KMS-11 (cell line): Measurements from ENCODE around the gene CEP131.

Experiments
- H2AFZ ChIP-seq: fragments of 200-600 bp; sonication (generic); 2 replicates; pipeline ENCODE4 v1.6.1; 2016; ENCODE audit warnings: antibody characterized with exemption, mixed run types, low read depth
- H3K27ac ChIP-seq: fragments of 200-600 bp; sonication (generic); 2 replicates; pipeline ENCODE4 v1.6.1; 2016; ENCODE audit warnings: mild to moderate bottlenecking, mixed run types
- H3K27me3 ChIP-seq: fragments of 200-600 bp; sonication (generic); 2 replicates; pipeline ENCODE4 v1.6.1; 2017; ENCODE audit warnings: mild to moderate bottlenecking, low read depth, mixed run types, moderate library complexity; ENCODE audit not compliant: insufficient read depth
- H3K36me3 ChIP-seq: fragments of 200-600 bp; sonication (generic); 2 replicates; pipeline ENCODE4 v1.6.1; 2017; ENCODE audit warnings: mild to moderate bottlenecking, mixed run types; ENCODE audit not compliant: insufficient read depth
- H3K4me1 ChIP-seq: fragments of 200-600 bp; sonication (generic); 2 replicates; pipeline ENCODE4 v1.6.1; 2016; ENCODE audit warnings: mild to moderate bottlenecking, low read depth, mixed run types; ENCODE audit not compliant: poor library complexity, severe bottlenecking
- H3K4me2 ChIP-seq: fragments of 200-600 bp; sonication (generic); 2 replicates; pipeline ENCODE4 v1.7.0; 2016; ENCODE audit warnings: mild to moderate bottlenecking, mixed run types
- H3K4me3 ChIP-seq: fragments of 200-600 bp; sonication (generic); IDR thresholded peaks from 2 replicates; pipeline ENCODE4 v1.6.1; 2017; ENCODE audit warnings: low read depth, low read length, mixed read lengths; ENCODE audit not compliant: insufficient read depth
- H3K79me2 ChIP-seq: fragments of 200-600 bp; sonication (generic); 2 replicates; pipeline ENCODE4 v1.6.1; 2016; ENCODE audit warnings: low read depth, mixed run types; ENCODE audit not compliant: insufficient read depth
- H3K9ac ChIP-seq: fragments of 200-600 bp; sonication (generic); 2 replicates; pipeline ENCODE4 v1.6.1; 2016; ENCODE audit warnings: mild to moderate bottlenecking, mixed run types
- H4K20me1 ChIP-seq: fragments of 200-600 bp; sonication (generic); 2 replicates; pipeline ENCODE4 v1.6.1; 2016; ENCODE audit warnings: mild to moderate bottlenecking, mixed run types; ENCODE audit not compliant: insufficient read depth
- TF ChIP-seq, protein P1 (sequence below): fragments of 200-600 bp; sonication (generic); conservative IDR thresholded peaks from 2 replicates; pipeline ENCODE4 v1.6.1; 2017; ENCODE audit warnings: low read depth, mild to moderate bottlenecking, antibody characterized with exemption, low read length, moderate library complexity, mixed read lengths

The CEP131 gene

DNA sequence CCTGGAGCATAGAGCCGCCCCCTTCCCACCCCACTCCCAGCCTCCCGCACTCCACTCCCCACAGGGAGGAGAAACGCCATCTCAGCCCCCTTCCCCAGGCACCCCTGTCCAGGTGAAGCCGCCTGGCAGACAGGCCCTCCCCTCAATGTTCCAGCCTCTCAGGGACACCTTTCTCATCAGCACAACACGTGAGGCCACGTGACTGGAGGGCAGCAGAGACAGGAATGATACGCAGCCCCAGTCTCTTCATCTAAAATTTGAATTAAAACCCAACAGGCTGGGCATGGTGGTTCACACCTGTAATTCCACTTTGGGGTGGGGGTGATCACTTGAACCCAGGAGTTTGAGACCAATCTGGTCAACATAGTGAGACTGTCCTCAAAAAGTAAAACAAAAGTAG, 36.6 kb downstream of the CEP131 start:
- Histone ChIP-seq H2AFZ (no peak overlapping the region), H3K79me2 (no peaks in the 10 kb centered on the region), H3K27me3 (peaks cover 52% of the 10 kb centered on the region), H3K9ac (no peak overlapping the region), H3K36me3 (no peaks in the 10 kb centered on the region), H3K27ac (no peak overlapping the region), H3K4me3 (no peak overlapping the region), H3K4me1 (no peaks in the 10 kb centered on the region), H3K4me2 (no peak overlapping the region), H4K20me1 (no peaks in the 10 kb centered on the region)
- TF ChIP-seq, protein P1, sequence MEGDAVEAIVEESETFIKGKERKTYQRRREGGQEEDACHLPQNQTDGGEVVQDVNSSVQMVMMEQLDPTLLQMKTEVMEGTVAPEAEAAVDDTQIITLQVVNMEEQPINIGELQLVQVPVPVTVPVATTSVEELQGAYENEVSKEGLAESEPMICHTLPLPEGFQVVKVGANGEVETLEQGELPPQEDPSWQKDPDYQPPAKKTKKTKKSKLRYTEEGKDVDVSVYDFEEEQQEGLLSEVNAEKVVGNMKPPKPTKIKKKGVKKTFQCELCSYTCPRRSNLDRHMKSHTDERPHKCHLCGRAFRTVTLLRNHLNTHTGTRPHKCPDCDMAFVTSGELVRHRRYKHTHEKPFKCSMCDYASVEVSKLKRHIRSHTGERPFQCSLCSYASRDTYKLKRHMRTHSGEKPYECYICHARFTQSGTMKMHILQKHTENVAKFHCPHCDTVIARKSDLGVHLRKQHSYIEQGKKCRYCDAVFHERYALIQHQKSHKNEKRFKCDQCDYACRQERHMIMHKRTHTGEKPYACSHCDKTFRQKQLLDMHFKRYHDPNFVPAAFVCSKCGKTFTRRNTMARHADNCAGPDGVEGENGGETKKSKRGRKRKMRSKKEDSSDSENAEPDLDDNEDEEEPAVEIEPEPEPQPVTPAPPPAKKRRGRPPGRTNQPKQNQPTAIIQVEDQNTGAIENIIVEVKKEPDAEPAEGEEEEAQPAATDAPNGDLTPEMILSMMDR = no peak

- TF ChIP-seq, protein P1 = no peak
- no peaks in the 10 kb centered on the region for H3K79me2 ChIP-seq
- no peak overlapping the region for H2AFZ ChIP-seq
- H3K27ac ChIP-seq = no peak overlapping the region
- H3K4me3 ChIP-seq = no peak overlapping the region
- no peak overlapping the region for H3K9ac ChIP-seq
- H3K4me2 ChIP-seq = no peak overlapping the region
- H4K20me1 ChIP-seq = no peaks in the 10 kb centered on the region
- no peaks in the 10 kb centered on the region for H3K36me3 ChIP-seq
- H3K27me3 ChIP-seq = peaks cover 68% of the 10 kb centered on the region
- H3K4me1 ChIP-seq = no peaks in the 10 kb centered on the region
Observed at GRCh38 chr17:81184555-81184954, 38.2 kb downstream of the CEP131 start.

DNA sequence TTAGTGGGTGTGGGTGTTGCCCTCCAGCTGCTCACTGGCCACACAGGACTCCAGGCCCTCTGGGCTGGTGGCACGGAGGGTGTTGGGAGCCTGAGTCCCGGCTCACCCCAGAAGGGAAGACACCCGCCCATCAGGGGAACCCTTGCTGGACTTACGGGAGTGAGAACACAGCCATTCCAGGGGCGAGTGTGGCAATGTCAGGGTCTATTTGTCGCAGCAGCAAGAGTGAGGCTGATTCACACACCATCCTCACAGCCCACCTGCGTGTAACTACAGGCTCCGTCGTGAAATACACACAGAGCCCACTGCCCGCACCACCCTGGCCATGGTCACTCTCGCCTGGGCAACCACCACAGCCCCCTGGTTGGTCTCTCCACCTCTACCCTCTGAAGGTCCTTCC, 39.0 kb downstream of the CEP131 start:
- Histone ChIP-seq H3K79me2 (no peaks in the 10 kb centered on the region), H3K27me3 (peaks cover 76% of the 10 kb centered on the region), H3K4me3 (no peak overlapping the region), H3K4me1 (no peaks in the 10 kb centered on the region), H4K20me1 (no peaks in the 10 kb centered on the region), H3K4me2 (no peak overlapping the region), H3K9ac (no peak overlapping the region), H3K36me3 (no peaks in the 10 kb centered on the region), H2AFZ (no peak overlapping the region), H3K27ac (no peak overlapping the region)
- TF ChIP-seq, protein P1 = no peak

- no peaks in the 10 kb centered on the region for H3K4me1 ChIP-seq
- H3K9ac ChIP-seq = no peak overlapping the region
- H3K4me3 ChIP-seq = no peak overlapping the region
- no peak overlapping the region for H3K4me2 ChIP-seq
- no peak overlapping the region for H2AFZ ChIP-seq
- peaks cover 81% of the 10 kb centered on the region for H3K27me3 ChIP-seq
- H4K20me1 ChIP-seq = no peaks in the 10 kb centered on the region
- TF ChIP-seq, protein P1 = no peak
- no peak overlapping the region for H3K27ac ChIP-seq
- H3K36me3 ChIP-seq = no peaks in the 10 kb centered on the region
- no peaks in the 10 kb centered on the region for H3K79me2 ChIP-seq
Observed at GRCh38 chr17:81183316-81183715, 39.4 kb downstream of the CEP131 start.

- H3K27me3 ChIP-seq = peaks cover 86% of the 10 kb centered on the region
- no peak overlapping the region for H3K9ac ChIP-seq
- H3K27ac ChIP-seq = no peak overlapping the region
- H3K4me1 ChIP-seq = no peaks in the 10 kb centered on the region
- no peaks in the 10 kb centered on the region for H3K36me3 ChIP-seq
- H4K20me1 ChIP-seq = no peaks in the 10 kb centered on the region
- H3K79me2 ChIP-seq = no peaks in the 10 kb centered on the region
- H3K4me2 ChIP-seq = no peak overlapping the region
- no peak overlapping the region for H3K4me3 ChIP-seq
- H2AFZ ChIP-seq = no peak overlapping the region
- TF ChIP-seq, protein P1 = no peak
Observed at GRCh38 chr17:81182596-81182995, 40.2 kb downstream of the CEP131 start.
